ENCODE data around the gene PNMA8C. TPM values are rescaled to one million over a fixed set of nuclear protein-coding genes. Genes with fewer than 3 reads are reported as not detected.

PNMA8C gene
- total RNA-seq, 1 donor from 2014 or later, result not detected

DNA sequence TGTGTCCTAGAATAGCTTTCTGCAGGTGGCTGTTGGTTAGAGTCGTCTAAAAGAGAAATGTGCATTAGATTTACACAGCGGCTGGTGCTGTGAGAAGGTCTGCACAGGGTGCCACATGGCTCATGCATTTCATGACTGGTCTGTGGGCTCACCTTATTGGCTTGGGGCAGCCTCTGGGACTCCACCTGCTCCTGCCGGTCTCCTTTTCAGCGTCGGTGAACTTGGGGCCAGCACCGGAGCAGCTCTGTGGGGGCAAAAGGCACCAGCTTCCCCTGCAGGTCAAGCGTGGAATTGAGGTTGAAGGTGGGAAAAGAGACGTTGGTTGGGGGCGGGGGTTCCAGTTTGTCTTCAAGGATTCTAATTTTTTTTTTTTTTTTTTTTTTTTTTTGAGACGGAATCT lies 3.1 kb upstream of the PNMA8C start:
- TF ChIP-seq, protein P1, sequence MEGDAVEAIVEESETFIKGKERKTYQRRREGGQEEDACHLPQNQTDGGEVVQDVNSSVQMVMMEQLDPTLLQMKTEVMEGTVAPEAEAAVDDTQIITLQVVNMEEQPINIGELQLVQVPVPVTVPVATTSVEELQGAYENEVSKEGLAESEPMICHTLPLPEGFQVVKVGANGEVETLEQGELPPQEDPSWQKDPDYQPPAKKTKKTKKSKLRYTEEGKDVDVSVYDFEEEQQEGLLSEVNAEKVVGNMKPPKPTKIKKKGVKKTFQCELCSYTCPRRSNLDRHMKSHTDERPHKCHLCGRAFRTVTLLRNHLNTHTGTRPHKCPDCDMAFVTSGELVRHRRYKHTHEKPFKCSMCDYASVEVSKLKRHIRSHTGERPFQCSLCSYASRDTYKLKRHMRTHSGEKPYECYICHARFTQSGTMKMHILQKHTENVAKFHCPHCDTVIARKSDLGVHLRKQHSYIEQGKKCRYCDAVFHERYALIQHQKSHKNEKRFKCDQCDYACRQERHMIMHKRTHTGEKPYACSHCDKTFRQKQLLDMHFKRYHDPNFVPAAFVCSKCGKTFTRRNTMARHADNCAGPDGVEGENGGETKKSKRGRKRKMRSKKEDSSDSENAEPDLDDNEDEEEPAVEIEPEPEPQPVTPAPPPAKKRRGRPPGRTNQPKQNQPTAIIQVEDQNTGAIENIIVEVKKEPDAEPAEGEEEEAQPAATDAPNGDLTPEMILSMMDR (IDR thresholded peaks at IDR 0.05; ENCODE audit: insufficient read depth, low read length, severe bottlenecking), result no peak
- DNase-seq (ENCODE audit: low read depth), result no peak
- H3K4me3 ChIP-seq (ENCODE audit: low read depth, low read length), result no peak overlapping the region
- H3K27me3 ChIP-seq (ENCODE audit: control insufficient read depth, insufficient read depth, low read length), result no peaks in the 10 kb centered on the region
- FAIRE-seq, result no peak
- H3K36me3 ChIP-seq (ENCODE audit: control insufficient read depth, insufficient read depth, low read length), result no peaks in the 10 kb centered on the region

DNA sequence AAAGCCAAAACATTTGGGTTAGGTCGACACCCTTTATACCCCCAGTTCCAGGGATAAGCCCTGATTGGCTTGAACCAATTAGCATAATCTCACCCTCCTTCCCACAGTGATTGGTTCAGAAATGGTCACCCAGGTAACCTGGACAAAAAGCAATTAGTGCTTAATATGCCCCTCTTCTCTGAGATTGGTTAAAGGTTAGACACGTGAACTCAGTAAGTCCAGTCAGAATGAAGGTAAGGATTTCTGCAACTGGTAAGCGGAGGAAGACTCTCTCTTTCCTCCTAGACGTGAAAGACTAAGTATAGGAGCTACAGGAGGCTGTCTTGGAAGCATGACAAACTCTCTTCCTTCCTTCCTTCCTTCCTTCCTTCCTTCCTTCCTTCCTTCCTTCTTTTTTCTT lies 1.3 kb upstream of the PNMA8C start:
- H3K4me3 ChIP-seq (ENCODE audit: low read depth, low read length), result no peak overlapping the region
- no peak for FAIRE-seq
- no peaks in the 10 kb centered on the region for H3K36me3 ChIP-seq (ENCODE audit: control insufficient read depth, insufficient read depth, low read length)
- TF ChIP-seq, protein P1 (IDR thresholded peaks at IDR 0.05; ENCODE audit: insufficient read depth, low read length, severe bottlenecking), result no peak
- DNase-seq (ENCODE audit: low read depth), result no peak
- H3K27me3 ChIP-seq (ENCODE audit: control insufficient read depth, insufficient read depth, low read length), result no peaks in the 10 kb centered on the region

DNA sequence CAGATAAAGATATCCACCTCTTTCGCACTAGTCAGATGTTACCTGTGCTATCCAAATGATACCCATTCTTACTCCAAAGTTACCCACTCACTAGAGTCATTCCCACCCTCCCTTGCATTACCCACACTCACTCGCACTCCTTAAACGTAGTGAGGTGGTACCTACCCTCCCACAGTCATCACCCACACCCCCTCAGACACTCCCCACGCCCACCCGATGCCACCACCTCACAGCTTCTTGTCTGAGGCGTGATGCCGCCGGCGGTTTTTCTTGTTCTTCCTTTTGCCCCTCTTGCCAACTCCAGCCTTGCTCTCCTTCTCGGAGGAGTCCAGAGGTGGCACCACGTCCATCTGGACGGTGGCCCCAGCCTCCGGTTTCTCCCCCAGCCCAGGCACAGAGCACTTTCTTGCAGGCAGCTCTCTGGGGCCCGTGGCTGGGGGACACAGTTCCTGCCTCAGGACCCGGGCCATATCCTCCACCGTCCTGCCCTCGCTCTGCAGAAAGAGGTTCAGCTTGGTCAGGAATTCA lies 1.2 kb downstream of the PNMA8C start:
- H3K36me3 ChIP-seq (ENCODE audit: control insufficient read depth, insufficient read depth, low read length), result no peaks in the 10 kb centered on the region
- DNase-seq (ENCODE audit: low read depth) (no peak), FAIRE-seq (no peak)
- TF ChIP-seq, protein P1 (IDR thresholded peaks at IDR 0.05; ENCODE audit: insufficient read depth, low read length, severe bottlenecking), result no peak
- H3K27me3 ChIP-seq (ENCODE audit: control insufficient read depth, insufficient read depth, low read length), result no peaks in the 10 kb centered on the region
- H3K4me3 ChIP-seq (ENCODE audit: low read depth, low read length), result no peak overlapping the region

DNA sequence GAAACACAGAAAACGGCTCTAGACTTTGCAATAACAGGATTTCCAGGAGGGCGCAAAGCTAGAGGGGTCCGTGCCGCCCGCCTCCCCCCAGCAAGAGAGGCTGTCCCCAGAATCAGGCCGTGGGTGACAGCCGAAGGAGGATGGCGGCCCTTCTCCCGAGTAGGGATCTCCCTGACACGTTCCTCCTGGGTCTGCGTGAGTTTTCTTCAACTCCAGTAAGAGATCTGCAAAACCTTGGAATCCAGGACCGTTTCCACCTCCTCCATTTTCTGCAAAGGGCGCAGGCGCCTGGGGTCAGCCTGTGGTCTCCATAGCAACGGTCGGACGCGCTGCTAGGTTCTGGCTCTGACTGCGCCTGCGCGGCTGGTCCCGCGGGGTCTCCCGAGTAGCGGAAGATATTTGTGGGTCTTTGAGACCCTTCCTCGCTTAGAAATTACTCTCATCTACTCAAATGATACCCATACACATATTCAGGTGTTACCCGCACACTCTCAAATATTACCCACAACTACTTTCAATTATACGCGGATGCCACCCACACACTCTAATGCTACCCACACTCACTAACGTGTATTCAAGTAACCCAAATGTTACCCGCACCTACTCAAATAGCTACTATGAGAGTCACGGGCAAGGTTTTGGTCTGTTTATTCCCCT lies 2.1 kb downstream of the PNMA8C start:
- no peaks in the 10 kb centered on the region for H3K36me3 ChIP-seq (ENCODE audit: control insufficient read depth, insufficient read depth, low read length)
- FAIRE-seq (no peak), DNase-seq (ENCODE audit: low read depth) (peak; percentile 56)
- TF ChIP-seq, protein P1 (IDR thresholded peaks at IDR 0.05; ENCODE audit: insufficient read depth, low read length, severe bottlenecking), result no peak
- H3K4me3 ChIP-seq (ENCODE audit: low read depth, low read length), result peak overlapping the region; percentile 41
- H3K27me3 ChIP-seq (ENCODE audit: control insufficient read depth, insufficient read depth, low read length), result no peaks in the 10 kb centered on the region

DNA sequence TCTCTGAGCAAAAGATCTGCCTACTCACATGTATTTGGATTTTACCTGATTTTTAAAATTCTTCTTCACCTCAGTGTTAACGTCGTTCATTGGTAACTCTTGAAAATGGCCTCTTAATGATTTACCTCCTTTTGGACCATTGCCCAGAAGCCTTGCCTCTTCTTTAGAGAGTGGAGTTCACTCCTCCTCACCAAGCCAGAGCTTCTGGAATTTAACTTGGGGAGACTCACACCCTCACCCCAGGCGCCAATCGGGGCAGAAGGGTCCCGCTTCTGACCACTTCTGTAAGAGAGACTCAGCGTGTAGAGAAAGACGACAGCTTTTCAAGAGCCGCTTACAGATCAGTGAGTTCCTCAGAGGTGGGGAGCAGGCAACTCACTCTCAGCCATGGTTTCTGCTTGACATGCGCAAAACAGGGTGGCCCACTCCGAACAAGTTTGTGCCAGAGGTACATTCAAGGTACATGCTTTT lies 2.7 kb downstream of the PNMA8C start:
- Histone ChIP-seq H3K36me3 (ENCODE audit: control insufficient read depth, insufficient read depth, low read length) (no peaks in the 10 kb centered on the region), H3K27me3 (ENCODE audit: control insufficient read depth, insufficient read depth, low read length) (no peaks in the 10 kb centered on the region), H3K4me3 (ENCODE audit: low read depth, low read length) (peak overlapping the region; percentile 41)
- FAIRE-seq, result no peak
- no peak for DNase-seq (ENCODE audit: low read depth)
- TF ChIP-seq, protein P1 (IDR thresholded peaks at IDR 0.05; ENCODE audit: insufficient read depth, low read length, severe bottlenecking), result no peak
